DMS79 treated with DMSO at 0.1 percent for 48 hours (cell line): ENCODE data around the gene DEFB124.
"Not testable (repeated sequence)": the region's sequence is repeated elsewhere in the genome, so short reads cannot be mapped to it uniquely, and the experiment has no call there.

ENCODE experiments used
- DNase-seq: peaks from one replicate; lab custom pipeline; 2025; lab: John Stamatoyannopoulos, UW

Gene DEFB124

DNA sequence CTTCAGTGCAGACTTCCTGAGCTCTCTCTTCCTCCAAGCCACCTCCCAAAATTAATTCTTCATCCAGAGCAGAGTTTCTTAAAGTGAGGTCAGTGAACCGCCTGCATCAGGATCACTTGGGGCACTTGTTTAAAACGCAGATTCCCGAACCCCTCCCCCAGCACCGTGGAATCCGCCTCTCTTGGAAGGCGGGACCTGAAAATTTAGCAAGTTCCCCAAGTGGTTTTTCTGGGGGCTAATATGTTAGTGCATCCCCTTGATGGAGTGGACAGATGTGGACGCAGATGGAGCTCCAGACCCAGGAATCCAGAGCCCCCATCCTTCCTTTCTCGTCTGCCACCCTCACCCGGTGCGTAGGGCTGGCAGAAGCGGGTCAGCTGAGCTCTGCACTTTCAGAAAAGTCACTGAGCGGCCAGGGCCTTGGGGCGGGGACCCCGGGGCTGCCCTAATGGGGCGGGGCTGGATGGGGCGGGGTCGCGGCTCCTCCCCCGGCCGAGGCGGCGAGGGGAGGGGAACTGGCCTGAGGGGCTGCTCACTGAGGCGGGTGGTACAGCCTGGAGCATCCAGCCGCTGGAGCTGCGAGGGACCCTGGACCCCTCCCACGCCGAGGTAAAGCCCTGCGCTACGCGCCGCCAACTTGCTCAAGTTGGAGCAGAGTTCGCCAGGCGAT lies at the start of gene DEFB124, which contains the start of gene REM1:
DEFB124 (minus strand) TSS at position 370 of the 670 bp plus-strand sequence. CDS start 2,114 bp downstream, outside the sequence.
REM1 (plus strand) TSS at position 531 of the 670 bp plus-strand sequence. CDS start 1,158 bp downstream, outside the sequence.
- DNase-seq: no peak

DNA sequence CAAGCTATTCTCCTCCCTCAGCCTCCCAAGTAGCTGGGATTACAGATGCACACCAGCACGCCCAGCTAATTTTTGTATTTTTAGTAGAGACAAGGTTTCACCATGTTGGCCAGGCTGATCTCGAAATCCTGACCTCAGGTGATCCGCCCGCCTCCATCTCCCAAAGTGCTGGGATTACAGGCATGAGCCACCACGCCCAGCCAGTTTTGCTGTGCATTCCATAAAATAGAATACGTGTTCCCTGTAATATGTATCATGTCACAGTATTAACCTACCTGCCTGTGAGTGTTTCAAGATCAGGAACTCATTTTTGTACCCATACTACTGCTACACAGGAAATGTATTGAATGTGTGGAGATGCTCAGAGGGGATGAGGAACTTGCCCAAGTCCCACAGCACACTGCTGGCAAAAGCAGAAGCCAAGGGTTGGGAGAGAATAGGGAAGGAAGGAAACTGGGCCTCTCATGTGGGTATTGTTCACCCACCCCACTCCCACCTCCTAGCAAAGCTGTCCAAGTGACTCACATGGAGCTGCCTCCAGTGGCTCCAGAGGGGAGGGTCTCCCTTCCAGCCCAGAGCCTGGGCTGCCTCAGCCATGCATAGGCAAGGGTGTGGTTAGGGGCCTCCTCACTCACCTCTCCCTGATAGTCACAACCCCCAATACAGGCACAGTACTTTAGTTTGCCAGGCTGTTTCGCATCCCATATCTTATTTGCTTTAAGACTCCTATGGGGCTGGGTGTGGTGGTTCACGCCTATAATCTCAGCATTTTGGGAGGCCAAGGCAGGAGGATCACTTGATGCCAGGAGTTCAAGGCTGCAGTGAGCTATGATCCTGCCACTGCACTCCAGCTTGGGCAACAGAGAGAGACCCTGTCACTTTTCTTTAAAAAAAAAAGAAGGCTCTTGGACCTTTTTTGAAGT lies 48.7 kb upstream of the DEFB124 start:
- DNase-seq: no peak

DNA sequence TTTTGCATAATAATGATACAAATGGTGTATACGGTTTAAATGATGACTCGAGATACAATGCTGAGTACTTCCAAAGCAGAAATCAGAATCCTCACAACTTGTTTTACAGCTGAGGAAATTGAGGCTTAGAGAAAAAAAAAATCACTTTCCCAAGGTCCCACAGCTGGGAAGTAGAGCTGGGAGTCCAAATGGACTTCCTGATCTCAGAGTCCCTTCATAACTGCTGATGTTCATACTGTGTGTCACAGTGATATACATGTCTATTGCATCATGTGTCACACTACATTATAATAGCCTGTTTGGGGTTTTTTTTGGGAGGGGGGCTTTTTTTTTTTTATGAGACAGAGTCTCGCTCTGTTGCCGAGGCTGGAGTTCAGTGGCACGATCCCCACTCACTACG lies 47.8 kb upstream of the DEFB124 start:
- DNase-seq: no peak

- not testable (repeated sequence) for DNase-seq
Measured at GRCh38 chr20:31521267-31521666, 46.3 kb upstream of the DEFB124 start.

- DNase-seq: no peak
Measured at GRCh38 chr20:31517373-31517772, 42.4 kb upstream of the DEFB124 start.

GRCh38 chr20:31516651-31517050 lies 41.7 kb upstream of the DEFB124 start:
- DNase-seq: no peak

- no peak for DNase-seq
Measured at GRCh38 chr20:31516166-31516565, 41.2 kb upstream of the DEFB124 start.

DNA sequence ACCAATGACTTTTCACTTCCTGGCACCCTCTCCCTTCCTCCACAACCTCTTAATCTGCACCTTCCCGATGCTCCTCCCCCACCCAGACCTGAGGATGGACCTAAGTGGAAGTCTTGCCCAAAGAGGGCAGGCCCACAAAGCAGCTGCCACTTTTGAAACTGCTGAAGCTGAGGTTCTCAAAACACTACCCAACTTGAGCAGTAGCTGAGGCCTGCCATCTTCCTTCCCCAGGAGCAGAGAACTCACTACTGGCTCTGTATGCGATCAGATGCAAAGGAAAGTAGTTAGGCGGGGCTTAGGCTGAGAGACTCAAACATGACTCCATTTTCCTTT lies 40.8 kb upstream of the DEFB124 start:
- no peak for DNase-seq

DNA sequence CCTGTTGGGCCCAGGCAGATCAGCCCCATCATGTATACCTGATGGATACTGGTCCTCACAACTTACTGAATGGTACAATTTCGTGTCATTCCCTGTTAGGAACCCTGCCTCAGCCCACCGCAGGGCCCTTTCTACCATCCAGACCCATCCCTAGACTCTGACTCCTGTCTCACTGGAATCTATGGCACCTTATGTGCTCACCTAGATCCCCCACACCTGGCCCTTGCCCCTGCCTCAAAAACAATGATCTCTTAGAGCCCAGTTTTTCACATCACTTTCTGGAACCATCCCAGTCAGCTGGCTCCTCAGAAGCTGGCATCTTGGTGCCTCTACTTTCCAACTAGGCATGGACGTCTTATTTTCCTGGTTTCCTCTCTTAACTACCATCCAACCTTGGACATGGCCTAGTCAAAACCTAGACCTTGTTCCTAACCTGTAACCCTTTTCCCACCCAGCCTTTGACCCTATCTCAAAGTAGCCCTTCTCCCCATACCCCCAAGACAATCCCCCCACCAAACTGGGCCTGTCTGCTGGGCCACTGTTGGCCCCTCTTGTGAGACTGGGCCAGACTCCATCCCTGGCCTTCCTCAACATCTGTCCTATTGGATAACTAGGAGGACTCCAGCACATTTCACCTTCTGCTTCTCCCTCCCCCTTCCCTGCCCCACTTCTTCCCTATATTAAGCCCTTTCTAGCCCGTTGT lies 40.3 kb upstream of the DEFB124 start:
- DNase-seq: no peak

DNA sequence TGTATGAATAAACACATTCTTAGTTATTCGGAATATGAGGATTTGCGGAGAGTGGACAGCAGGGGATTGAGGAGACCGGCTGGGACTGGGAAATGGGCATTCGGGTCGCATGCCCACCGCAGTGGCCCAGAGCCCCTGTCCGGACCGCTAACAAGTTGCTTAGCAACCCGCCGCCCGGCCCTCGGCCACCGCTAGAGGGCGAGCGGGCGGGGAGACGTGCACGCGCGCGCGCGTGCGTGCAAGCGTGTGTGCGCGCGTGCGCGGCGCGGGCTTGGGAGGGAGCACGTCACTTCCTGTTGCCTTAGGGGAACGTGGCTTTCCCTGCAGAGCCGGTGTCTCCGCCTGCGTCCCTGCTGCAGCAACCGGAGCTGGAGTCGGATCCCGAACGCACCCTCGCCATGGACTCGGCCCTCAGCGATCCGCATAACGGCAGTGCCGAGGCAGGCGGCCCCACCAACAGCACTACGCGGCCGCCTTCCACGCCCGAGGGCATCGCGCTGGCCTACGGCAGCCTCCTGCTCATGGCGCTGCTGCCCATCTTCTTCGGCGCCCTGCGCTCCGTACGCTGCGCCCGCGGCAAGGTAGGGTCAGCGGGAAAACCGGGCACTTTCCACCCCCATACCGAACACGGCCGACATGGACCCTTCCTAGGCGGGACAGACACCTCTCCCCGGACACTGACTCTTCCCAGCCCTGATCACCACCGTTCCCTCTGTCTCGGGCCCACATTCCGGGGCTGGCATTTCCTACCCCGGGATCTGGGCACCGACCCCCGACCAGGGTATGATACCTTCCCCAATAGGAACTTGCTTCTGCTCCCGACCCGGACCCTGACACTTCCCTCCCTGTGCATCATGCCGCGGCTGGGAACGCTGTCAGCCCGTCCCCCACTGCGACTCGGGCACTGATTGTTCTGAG lies 39.5 kb upstream of the DEFB124 start, which contains the start of gene HM13:
HM13 (plus strand) TSS at position 289 of the 918 bp plus-strand sequence; CDS start at position 399, 110 bp downstream.
- peak; percentile 81 for DNase-seq

GRCh38 chr20:31508517-31509244 lies 33.8 kb upstream of the DEFB124 start:
- no peak for DNase-seq

- no peak for DNase-seq
Measured at GRCh38 chr20:31505903-31506302, 31.0 kb upstream of the DEFB124 start.

DNA sequence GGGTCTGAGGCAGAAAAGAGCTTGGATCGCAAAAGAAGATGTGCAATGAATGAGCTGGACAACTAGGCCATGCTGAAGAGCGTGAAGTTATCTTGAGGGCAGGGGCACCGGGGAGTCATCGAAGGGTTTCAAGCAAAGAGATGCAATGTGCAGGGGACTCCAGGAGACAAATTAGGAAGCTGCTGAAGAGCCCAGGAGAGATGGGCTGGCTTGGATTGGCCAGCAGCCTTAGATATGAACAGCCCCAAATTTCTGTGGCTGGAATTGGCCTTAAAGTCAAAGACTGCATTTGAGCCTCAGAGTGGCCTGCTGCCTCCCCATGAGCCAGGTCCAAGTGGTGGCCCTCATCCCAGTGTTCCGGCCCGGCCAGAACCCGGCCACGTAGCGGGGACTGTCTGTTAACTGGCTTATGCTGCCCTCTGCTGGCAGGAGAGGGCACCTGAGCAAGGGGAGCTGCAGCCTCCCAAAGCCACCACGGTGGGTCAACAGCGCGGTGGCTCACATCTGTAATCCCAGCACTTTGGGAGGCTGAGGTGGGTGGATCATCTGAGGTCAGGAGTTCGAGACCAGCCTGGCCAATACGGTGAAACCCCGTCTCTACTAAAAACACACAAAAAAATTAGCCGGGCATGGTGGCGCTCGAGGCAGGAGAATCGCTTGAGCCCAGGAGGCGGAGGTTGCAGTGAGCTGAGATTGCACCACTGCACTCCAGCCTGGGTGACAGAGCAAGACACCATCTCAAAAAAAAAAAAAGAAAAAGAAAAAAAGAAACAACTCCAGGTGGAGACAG lies 28.2 kb upstream of the DEFB124 start:
- peak; percentile 38 for DNase-seq

DNA sequence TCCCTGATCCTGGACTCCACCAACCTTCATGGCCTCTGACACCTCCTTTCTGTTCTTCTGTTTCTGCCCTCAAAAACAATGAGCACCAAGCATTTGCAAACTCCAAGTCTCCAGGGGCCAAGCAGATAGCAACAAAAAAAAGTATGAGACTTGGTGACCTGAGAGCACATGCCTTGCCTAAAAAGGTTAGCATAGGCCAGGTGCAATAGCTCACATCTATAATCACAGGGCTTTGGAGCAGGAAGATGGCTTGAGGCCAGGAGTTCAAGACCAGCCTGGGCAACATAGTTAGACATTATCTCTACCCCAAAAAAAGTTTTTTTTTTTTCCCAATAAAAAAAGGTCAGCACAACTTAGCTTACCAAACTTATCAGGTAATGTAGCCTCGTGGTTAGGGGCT lies 25.6 kb upstream of the DEFB124 start:
- no peak for DNase-seq

DNA sequence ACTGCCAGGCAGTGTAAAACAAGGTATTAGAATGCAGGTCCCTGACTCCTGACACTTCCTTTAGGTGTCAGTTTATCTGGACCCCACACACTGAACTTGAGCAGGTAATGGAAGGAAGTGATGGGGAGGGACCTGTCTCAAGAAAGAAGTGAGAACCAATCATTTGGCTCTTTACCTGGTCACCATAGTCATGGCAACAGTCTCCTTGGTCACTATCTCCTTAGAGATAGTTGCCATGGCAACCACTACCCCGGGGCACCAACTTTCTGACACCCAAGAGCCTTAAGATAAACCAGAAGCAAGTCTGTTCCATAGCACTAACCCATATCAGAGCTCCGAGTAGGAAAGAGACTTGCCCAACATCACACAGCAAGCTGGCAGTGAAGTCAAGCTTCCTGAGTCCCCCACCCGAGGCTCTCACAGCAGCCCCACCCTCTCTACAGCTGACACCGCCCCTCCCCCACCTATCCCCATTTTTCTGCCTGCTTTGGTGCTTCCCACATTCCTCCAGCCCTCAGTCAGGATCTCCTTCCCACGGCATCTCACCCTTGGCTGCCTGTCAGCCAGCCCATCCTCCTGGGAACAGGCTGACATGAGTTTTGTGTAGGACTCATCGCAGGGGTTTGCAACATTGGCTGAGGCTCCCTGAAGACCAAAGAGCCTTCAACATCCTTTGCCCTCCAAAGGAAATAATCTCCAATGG lies 23.1 kb upstream of the DEFB124 start:
- DNase-seq: no peak

- no peak for DNase-seq
Measured at GRCh38 chr20:31496761-31497295, 21.9 kb upstream of the DEFB124 start.

DNA sequence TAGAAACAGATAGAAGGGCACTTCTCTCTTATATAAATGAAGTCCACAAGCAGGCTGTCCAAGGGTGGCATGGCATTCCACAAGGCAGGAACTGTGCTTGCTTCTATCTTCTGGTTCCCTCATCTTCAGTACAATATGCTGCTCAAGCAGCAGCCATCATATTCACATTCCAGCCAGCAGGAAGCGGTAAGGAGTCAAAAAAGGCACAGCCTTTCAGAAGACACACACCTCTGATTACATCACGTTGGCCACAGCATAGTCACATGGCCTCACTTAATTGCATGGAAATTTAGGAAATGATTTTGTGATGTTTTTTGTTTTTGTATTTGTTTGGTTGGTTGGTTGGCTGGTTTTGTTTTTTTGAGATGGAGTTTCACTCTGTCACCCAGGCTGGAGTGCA lies 19.2 kb upstream of the DEFB124 start:
- DNase-seq: no peak

GRCh38 chr20:31490752-31491151 lies 15.8 kb upstream of the DEFB124 start:
- DNase-seq: no peak

DNA sequence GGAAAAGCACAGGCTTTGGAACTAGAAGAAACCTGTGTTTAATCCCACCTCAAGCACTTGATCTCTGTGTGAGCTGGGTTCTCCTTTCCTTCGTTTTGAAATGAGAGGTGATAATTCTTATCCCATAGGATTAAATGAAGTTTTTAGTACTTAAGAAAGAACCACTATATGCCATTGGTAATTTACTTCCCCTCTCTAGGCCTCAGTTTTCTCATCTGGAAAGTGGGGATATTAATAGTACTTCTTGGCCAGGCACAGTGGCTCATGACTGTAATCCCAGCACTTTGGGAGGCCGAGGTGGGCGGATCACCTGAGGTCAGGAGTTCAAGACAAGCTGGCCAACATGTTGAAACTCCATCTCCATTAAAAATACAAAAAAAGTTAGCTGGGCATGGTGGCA lies 14.2 kb upstream of the DEFB124 start:
- DNase-seq: no peak
